Endothelial cell of umbilical vein (primary cell): ENCODE results near the gene RFX2. TPM values are rescaled to one million over a fixed set of nuclear protein-coding genes. Genes with fewer than 3 reads are reported as not detected.

ENCODE experiments used
- BruUV-seq: library from RNA; stranded (reverse); fragments of 400-500 nt; replicated peaks from 2 replicates; lab custom pipeline; 2021; lab: Mats Ljungman, UMichigan
- CTCF ChIA-PET: fragments of 300-600, 350-600 bp; sonication (Branson Sonifier 250); formaldehyde crosslinking; loops from one replicate; lab custom pipeline; 2021; ENCODE audit warnings: antibody characterized with exemption, inconsistent platforms; lab: Charles Lee
- POLR2A ChIA-PET: fragments of 300-600, 350-600 bp; sonication (Branson Sonifier 250); formaldehyde crosslinking; loops from one replicate; lab custom pipeline; 2021; ENCODE audit warnings: antibody characterized with exemption, inconsistent platforms; lab: Charles Lee
- DNase-seq: peaks from one replicate; pipeline ENCODE4 v3.0.0-alpha.2; 2011; ENCODE audit warnings: low read depth, low spot score
- FAIRE-seq: peaks from 2 replicates; lab custom pipeline; 2011; peaks lifted over from hg19 to GRCh38; lab: Jason Lieb, UNC
- H2AFZ ChIP-seq: 2 replicates; pipeline ENCODE4 v1.6.0; 2012; ENCODE audit warnings: low read depth, low read length, control low read depth, inconsistent platforms
- H3K27ac ChIP-seq: 2 replicates; pipeline ENCODE4 v1.5.1; 2011; ENCODE audit warnings: low read depth, mild to moderate bottlenecking, control low read depth, low read length, moderate library complexity; ENCODE audit not compliant: insufficient read depth
- H3K27me3 ChIP-seq, 2 experiments: 2 replicates each; pipeline versions ENCODE4 v1.6.0 to v1.6.1; 2011; ENCODE audit warnings: low read length in 2 of 2, mixed read lengths in 1 of 2; ENCODE audit not compliant: control insufficient read depth in 2 of 2, insufficient read depth in 2 of 2
- H3K36me3 ChIP-seq, 2 experiments: 2 replicates in 1 of 2; 3 replicates in 1 of 2; pipeline ENCODE4 v1.5.1; 2011; ENCODE audit warnings: low read length in 2 of 2, mild to moderate bottlenecking in 1 of 2, moderate library complexity in 1 of 2; ENCODE audit not compliant: control insufficient read depth in 2 of 2, insufficient read depth in 2 of 2; ENCODE audit errors: extremely low read depth in 1 of 2
- H3K4me1 ChIP-seq: 3 replicates; pipeline ENCODE4 v1.5.1; 2011; ENCODE audit warnings: mild to moderate bottlenecking, low read length; ENCODE audit not compliant: control insufficient read depth, insufficient read depth; ENCODE audit errors: extremely low read depth
- H3K4me2 ChIP-seq: 2 replicates; pipeline ENCODE4 v1.6.1; 2011; ENCODE audit warnings: low read length, control low read depth, mixed read lengths; ENCODE audit not compliant: insufficient read depth
- H3K4me3 ChIP-seq, 3 experiments: fragments of 200-600 bp in 1 of 3; sonication (generic), shearing (Covaris generic) in 1 of 3; replicated peaks in 1 of 3; 2 replicates each; pipeline ENCODE4 v1.5.1; 2011 to 2016; ENCODE audit warnings: control low read depth in 3 of 3, low read length in 3 of 3, mild to moderate bottlenecking in 2 of 3, inconsistent platforms in 1 of 3, low read depth in 1 of 3, moderate library complexity in 1 of 3; ENCODE audit not compliant: insufficient read depth in 1 of 3
- H3K79me2 ChIP-seq: 2 replicates; pipeline ENCODE4 v1.6.0; 2012; ENCODE audit warnings: low read length, inconsistent platforms; ENCODE audit not compliant: control insufficient read depth, insufficient read depth
- H3K9ac ChIP-seq: replicated peaks from 2 replicates; pipeline ENCODE3; 2011; ENCODE audit warnings: low read length, control low read depth; ENCODE audit not compliant: insufficient read depth; ENCODE audit errors: extremely low read depth
- H3K9me1 ChIP-seq: replicated peaks from 3 replicates; pipeline ENCODE4 v1.6.0; 2011; ENCODE audit warnings: mild to moderate bottlenecking, low read length; ENCODE audit not compliant: control insufficient read depth, insufficient read depth; ENCODE audit errors: extremely low read depth
- H3K9me3 ChIP-seq: replicated peaks from 2 replicates; pipeline ENCODE4 v1.5.1; 2012; ENCODE audit warnings: low read length, inconsistent platforms; ENCODE audit not compliant: control insufficient read depth, insufficient read depth
- H4K20me1 ChIP-seq: replicated peaks from 2 replicates; pipeline ENCODE3; 2011; ENCODE audit warnings: mild to moderate bottlenecking, low read length; ENCODE audit not compliant: control insufficient read depth, insufficient read depth; ENCODE audit errors: extremely low read depth
- EZH2 ChIP-seq: IDR thresholded peaks from 2 replicates; pipeline ENCODE4 v1.6.1; 2012; ENCODE audit warnings: borderline replicate concordance, low read depth, mild to moderate bottlenecking, moderate library complexity, low read length, inconsistent platforms; ENCODE audit not compliant: severe bottlenecking
- FOS ChIP-seq: IDR thresholded peaks from 2 replicates; pipeline ENCODE4 v1.6.1; 2011; ENCODE audit warnings: mild to moderate bottlenecking, low read length, moderate library complexity, borderline replicate concordance; ENCODE audit not compliant: insufficient read depth
- GATA2 ChIP-seq: IDR thresholded peaks from 2 replicates; pipeline ENCODE4 v1.7.0; 2011; ENCODE audit warnings: low read depth, mild to moderate bottlenecking, moderate library complexity, mixed read lengths, low read length; ENCODE audit not compliant: insufficient read length, insufficient read depth
- JUN ChIP-seq: IDR thresholded peaks from 2 replicates; pipeline ENCODE4 v1.6.1; 2011; ENCODE audit warnings: borderline replicate concordance, low read depth; ENCODE audit not compliant: insufficient read length, insufficient read depth
- MYC ChIP-seq: IDR thresholded peaks from one replicate; pipeline ENCODE4 v1.6.1; 2011; ENCODE audit warnings: mild to moderate bottlenecking, low read depth, low read length
- POLR2A ChIP-seq: IDR thresholded peaks from 2 replicates; pipeline ENCODE4 v1.6.1; 2012; ENCODE audit warnings: low read depth, mild to moderate bottlenecking, control low read depth, low read length
- POLR2AphosphoS5 ChIP-seq: IDR thresholded peaks from 2 replicates; pipeline ENCODE4 v1.6.1; 2012; ENCODE audit warnings: low read depth, mild to moderate bottlenecking, control low read depth, low read length, moderate library complexity; ENCODE audit not compliant: insufficient read depth
- dilution Hi-C: fragments of 300-500 bp; cut with MboI; formaldehyde crosslinking; loops from one replicate; pipeline ENCODE4 v1.15.0; 2019; ENCODE audit warnings: low sequenced_read_pairs; ENCODE audit not compliant: extremely low pct_ligation_motif_present
- intact Hi-C: fragments of 100-400 bp; cut with micrococcal nuclease; formaldehyde crosslinking; loops from one replicate; pipeline ENCODE4 v1.10.0; 2022
- polyA plus RNA-seq, 4 experiments: library from polyadenylated mRNA; depleted of rRNA in 3 of 4; stranded (reverse) in 3 of 4; unstranded in 1 of 4; fragments of >200 nt; gene quantifications; 2 replicates each; pipeline versions ENCODE4 v1.2.1 to v1.2.3, GENCODE V29; 2011 to 2012; ENCODE audit warnings: missing spikeins in 1 of 4
- total RNA-seq: library from RNA; stranded (reverse); gene quantifications from 2 replicates; pipeline ENCODE4 v1.2.3, GENCODE V29; 2021
- TF ChIP-seq, protein P1 (sequence below): IDR thresholded peaks from 2 replicates; pipeline ENCODE4 v1.6.1; 2011; ENCODE audit not compliant: insufficient read depth, insufficient read length
- TF ChIP-seq, protein P2 (sequence below), 2 donors: IDR thresholded peaks; 1 replicate in 1 of 2; 2 replicates in 1 of 2; pipeline ENCODE4 v1.5.1; 2011; ENCODE audit warnings: low read length in 2 of 2, mild to moderate bottlenecking in 2 of 2, moderate library complexity in 2 of 2, control low read depth in 1 of 2, inconsistent platforms in 1 of 2, low read depth in 1 of 2; ENCODE audit not compliant: insufficient read depth in 1 of 2; ENCODE audit errors: extremely low read depth in 1 of 2

Gene RFX2
- total and polyA plus RNA-seq, 2 donors (not counting 3 experiments of a cell fraction or from before 2014, with no cell fraction given) = 16.1 to 19.0 TPM

DNA sequence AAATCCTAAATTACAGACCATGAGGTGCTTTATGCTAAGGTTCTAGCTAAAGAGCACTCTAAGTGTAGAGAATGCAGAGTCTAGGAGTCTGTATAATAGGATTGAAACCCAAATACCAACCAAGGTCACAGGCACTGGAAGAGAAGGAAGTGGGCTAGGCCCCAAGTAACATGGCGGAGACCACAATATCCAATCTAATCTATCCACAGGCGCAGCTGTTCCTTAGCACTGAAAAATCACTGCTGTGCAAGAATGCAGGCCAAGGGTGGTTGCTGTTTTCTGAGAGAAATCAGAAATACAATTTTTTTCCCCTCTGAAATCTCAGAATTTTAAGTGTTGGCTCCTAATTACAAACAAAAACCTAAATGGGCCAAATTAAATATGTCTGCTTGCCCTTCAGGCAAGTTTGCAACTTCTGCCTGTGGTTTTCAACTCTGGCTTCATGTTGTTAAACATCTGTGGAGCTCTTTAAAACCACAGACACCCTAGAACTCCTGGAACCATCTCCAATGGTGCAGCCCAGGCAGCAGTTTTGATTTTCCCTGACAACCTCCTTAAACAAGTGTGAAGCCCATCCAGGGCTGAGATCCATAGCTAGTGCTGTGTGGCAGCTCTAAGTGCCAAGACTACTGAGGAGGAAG is 138.5 kb downstream of the RFX2 start:
- intact Hi-C loops = no loop called here
- TF ChIP-seq FOS (no peak), POLR2A (no peak), MYC (no peak), POLR2AphosphoS5 (no peak), GATA2 (no peak), EZH2 (no peak), JUN (no peak)
- TF ChIP-seq, protein P1, sequence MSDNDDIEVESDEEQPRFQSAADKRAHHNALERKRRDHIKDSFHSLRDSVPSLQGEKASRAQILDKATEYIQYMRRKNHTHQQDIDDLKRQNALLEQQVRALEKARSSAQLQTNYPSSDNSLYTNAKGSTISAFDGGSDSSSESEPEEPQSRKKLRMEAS = no peak
- TF ChIP-seq, protein P2, sequence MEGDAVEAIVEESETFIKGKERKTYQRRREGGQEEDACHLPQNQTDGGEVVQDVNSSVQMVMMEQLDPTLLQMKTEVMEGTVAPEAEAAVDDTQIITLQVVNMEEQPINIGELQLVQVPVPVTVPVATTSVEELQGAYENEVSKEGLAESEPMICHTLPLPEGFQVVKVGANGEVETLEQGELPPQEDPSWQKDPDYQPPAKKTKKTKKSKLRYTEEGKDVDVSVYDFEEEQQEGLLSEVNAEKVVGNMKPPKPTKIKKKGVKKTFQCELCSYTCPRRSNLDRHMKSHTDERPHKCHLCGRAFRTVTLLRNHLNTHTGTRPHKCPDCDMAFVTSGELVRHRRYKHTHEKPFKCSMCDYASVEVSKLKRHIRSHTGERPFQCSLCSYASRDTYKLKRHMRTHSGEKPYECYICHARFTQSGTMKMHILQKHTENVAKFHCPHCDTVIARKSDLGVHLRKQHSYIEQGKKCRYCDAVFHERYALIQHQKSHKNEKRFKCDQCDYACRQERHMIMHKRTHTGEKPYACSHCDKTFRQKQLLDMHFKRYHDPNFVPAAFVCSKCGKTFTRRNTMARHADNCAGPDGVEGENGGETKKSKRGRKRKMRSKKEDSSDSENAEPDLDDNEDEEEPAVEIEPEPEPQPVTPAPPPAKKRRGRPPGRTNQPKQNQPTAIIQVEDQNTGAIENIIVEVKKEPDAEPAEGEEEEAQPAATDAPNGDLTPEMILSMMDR (IDR thresholded peaks at IDR 0.05; ENCODE audit: extremely low read depth in 1 of 2, insufficient read depth in 1 of 2, low read depth in 1 of 2, low read length in 2 of 2) = no peak

More for the DNA sequence above, 138.5 kb downstream of the RFX2 start:
- Histone ChIP-seq H3K79me2 (peaks cover 94% of the 10 kb centered on the region), H3K9me1 (no peaks in the 10 kb centered on the region), H2AFZ (no peak overlapping the region), H3K27me3 (no peaks in the 10 kb centered on the region), H3K9ac (no peak overlapping the region), H3K27ac (no peak overlapping the region), H3K9me3 (no peaks in the 10 kb centered on the region), H4K20me1 (peaks cover 3% of the 10 kb centered on the region), H3K4me2 (no peak overlapping the region), H3K4me3 (no peak overlapping the region), H3K4me1 (peaks cover 19% of the 10 kb centered on the region), H3K36me3 (no peaks in the 10 kb centered on the region)
- no TSS peak for BruUV-seq
- dilution Hi-C loops = no loop called here
- no peak for FAIRE-seq
- POLR2A ChIA-PET = no interaction called here
- no peak for DNase-seq
- CTCF ChIA-PET = interaction anchor here (1.2 to 1.8 kb wide), 2 partner anchors 19 to 51 kb away, joined by 3 to 10 read pairs; no protein-coding TSS in a partner anchor
